ENCODE results near the gene SLC26A11.

GRCh38 chr17:80292521-80292971 lies 72.3 kb downstream of the SLC26A11 start:
- no peak for TF ChIP-seq CTCF (IDR thresholded peaks at IDR 0.05)
- no peak for TF ChIP-seq POLR2AphosphoS5 (IDR thresholded peaks at IDR 0.05)
- TF ChIP-seq EP300 (IDR thresholded peaks at IDR 0.05): no peak
